Liver (tissue), 9 donors: ENCODE measurements around the gene ZBTB49. TPM values are rescaled to one million over a fixed set of nuclear protein-coding genes. Genes with fewer than 3 reads are reported as not detected.

Experiments used
- DNase-seq: peaks from one replicate; pipeline ENCODE4 v3.0.0-alpha.2; 2017; ENCODE audit warnings: low spot score
- H3K27ac ChIP-seq, 2 donors: one replicate each; pipeline ENCODE4 v1.7.0; 2013; ENCODE audit warnings: inconsistent platforms in 2 of 2, low read length in 2 of 2, control low read depth in 1 of 2, low read depth in 1 of 2, mild to moderate bottlenecking in 1 of 2
- H3K27me3 ChIP-seq, 4 donors: one replicate each; pipeline versions ENCODE4 v1.6.1 to v1.7.0; 2013; ENCODE audit warnings: low read length in 3 of 4, inconsistent platforms in 1 of 4, mild to moderate bottlenecking in 1 of 4, moderate library complexity in 1 of 4; ENCODE audit not compliant: control insufficient read depth in 4 of 4, insufficient read depth in 4 of 4
- H3K36me3 ChIP-seq, 4 donors: one replicate each; pipeline versions ENCODE4 v1.6.1 to v1.7.0; 2013; ENCODE audit warnings: low read length in 3 of 4, mild to moderate bottlenecking in 3 of 4, low read depth in 1 of 4, moderate library complexity in 1 of 4; ENCODE audit not compliant: control insufficient read depth in 4 of 4, insufficient read depth in 3 of 4
- H3K4me1 ChIP-seq, 4 donors: one replicate each; pipeline versions ENCODE4 v1.6.1 to v1.7.0; 2013; ENCODE audit warnings: low read length in 3 of 4, mild to moderate bottlenecking in 3 of 4, moderate library complexity in 1 of 4; ENCODE audit not compliant: control insufficient read depth in 4 of 4, insufficient read depth in 4 of 4
- H3K4me3 ChIP-seq, 3 donors: one replicate each; pipeline versions ENCODE4 v1.6.1 to v1.7.0; 2013; ENCODE audit warnings: low read length in 3 of 3, control low read depth in 1 of 3, low read depth in 1 of 3, mild to moderate bottlenecking in 1 of 3
- H3K9ac ChIP-seq, 2 donors: one replicate each; pipeline ENCODE4 v1.7.0; 2013; ENCODE audit warnings: low read length in 2 of 2, mild to moderate bottlenecking in 2 of 2, moderate library complexity in 2 of 2, control low read depth in 1 of 2, low read depth in 1 of 2
- H3K9me3 ChIP-seq, 4 donors: one replicate each; pipeline versions ENCODE4 v1.6.1 to v1.7.0; 2013; ENCODE audit warnings: low read length in 3 of 4; ENCODE audit not compliant: control insufficient read depth in 4 of 4
- EGR1 ChIP-seq, 2 donors: IDR thresholded peaks; 2 replicates each; pipeline ENCODE4 v1.6.1; 2016 to 2018; ENCODE audit warnings: antibody characterized with exemption in 2 of 2, low read depth in 2 of 2
- FOXA1 ChIP-seq: IDR thresholded peaks from 2 replicates; pipeline ENCODE4 v1.6.1; 2016; ENCODE audit warnings: antibody characterized with exemption
- FOXA2 ChIP-seq: IDR thresholded peaks from 2 replicates; pipeline ENCODE4 v1.6.1; 2016; ENCODE audit warnings: antibody characterized with exemption
- GABPA ChIP-seq, 2 donors: IDR thresholded peaks in 1 of 2; conservative IDR thresholded peaks in 1 of 2; 2 replicates each; pipeline ENCODE4 v1.6.1; 2016; ENCODE audit warnings: antibody characterized with exemption in 2 of 2, mild to moderate bottlenecking in 1 of 2, moderate library complexity in 1 of 2
- HNF4A ChIP-seq, 2 donors: conservative IDR thresholded peaks; 2 replicates each; pipeline ENCODE4 v1.6.1; 2016; ENCODE audit warnings: antibody characterized with exemption in 2 of 2, mild to moderate bottlenecking in 2 of 2
- HNF4G ChIP-seq: IDR thresholded peaks from 2 replicates; pipeline ENCODE4 v1.6.1; 2016; ENCODE audit warnings: antibody characterized with exemption
- JUND ChIP-seq, 2 donors: IDR thresholded peaks; 2 replicates each; pipeline ENCODE4 v1.6.1; 2016; ENCODE audit warnings: antibody characterized with exemption in 2 of 2
- NR2F2 ChIP-seq: IDR thresholded peaks from 2 replicates; pipeline ENCODE4 v1.6.1; 2016; ENCODE audit warnings: antibody characterized with exemption
- RAD21 ChIP-seq, 2 donors: IDR thresholded peaks; 2 replicates each; pipeline ENCODE4 v1.6.1; 2016; ENCODE audit warnings: antibody characterized with exemption in 2 of 2, mild to moderate bottlenecking in 2 of 2
- RXRA ChIP-seq, 2 donors: IDR thresholded peaks; 2 replicates each; pipeline ENCODE4 v1.6.1; 2017 to 2018; ENCODE audit warnings: antibody characterized with exemption in 2 of 2, mild to moderate bottlenecking in 1 of 2
- SP1 ChIP-seq: IDR thresholded peaks from 2 replicates; pipeline ENCODE4 v1.6.1; 2018; ENCODE audit warnings: antibody characterized with exemption, mild to moderate bottlenecking
- TAF1 ChIP-seq: conservative IDR thresholded peaks from 2 replicates; pipeline ENCODE4 v1.6.1; 2016; ENCODE audit warnings: antibody characterized with exemption, mild to moderate bottlenecking
- YY1 ChIP-seq: IDR thresholded peaks from 2 replicates; pipeline ENCODE4 v1.6.1; 2016; ENCODE audit warnings: antibody characterized with exemption, mild to moderate bottlenecking
- WGBS: extraction: QIAGEN DNeasy Blood & Tissue Kit; methylation state at CpG from one replicate; pipeline ENCODE4 v1.1.7; 2013; 5-methylcytosine and 5-hydroxymethylcytosine counted together
- polyA plus RNA-seq, 2 donors: library from polyadenylated mRNA; stranded (reverse) in 1 of 2; unstranded in 1 of 2; fragments of 200-250 nt in 1 of 2; fragments of >200 nt in 1 of 2; fragmentation: Nextera tagmentation in 1 of 2; extraction: Ambion mirVana in 1 of 2; gene quantifications; one replicate each; pipeline versions ENCODE4 v1.2.1 to v1.2.3, GENCODE V29; 2013 to 2015
- total RNA-seq, 2 donors: library from RNA; depleted of rRNA; stranded (reverse); fragments of >200 nt; gene quantifications; one replicate each; pipeline ENCODE4 v1.2.3, GENCODE V29; 2014
- TF ChIP-seq, protein P1 (sequence below): fragments of 150-350 bp; IDR thresholded peaks from 2 replicates; pipeline ENCODE4 v1.5.1; 2017; ENCODE audit warnings: improper control_type of control experiment, low read depth, low read length; ENCODE audit not compliant: missing input control
- TF ChIP-seq, protein P2 (sequence below): IDR thresholded peaks from 2 replicates; pipeline ENCODE4 v1.6.1; 2016; ENCODE audit warnings: antibody characterized with exemption
- TF ChIP-seq, protein P3 (sequence below): IDR thresholded peaks from 2 replicates; pipeline ENCODE4 v1.6.1; 2016; ENCODE audit warnings: antibody characterized with exemption, mild to moderate bottlenecking
- TF ChIP-seq, protein P4 (sequence below): IDR thresholded peaks from 2 replicates; pipeline ENCODE4 v1.6.1; 2016; ENCODE audit warnings: antibody characterized with exemption
- TF ChIP-seq, protein P5 (sequence below): IDR thresholded peaks from 2 replicates; pipeline ENCODE4 v1.6.1; 2016; ENCODE audit warnings: antibody characterized with exemption
- donor health status: healthy.
- donor health status: healthy.
- donor health status: healthy.
- donor health status: healthy.
- donor health status: healthy.

ZBTB49 gene
- total and polyA plus RNA-seq, 4 donors = 1.3 to 3.8 (median 2.0) TPM

DNA sequence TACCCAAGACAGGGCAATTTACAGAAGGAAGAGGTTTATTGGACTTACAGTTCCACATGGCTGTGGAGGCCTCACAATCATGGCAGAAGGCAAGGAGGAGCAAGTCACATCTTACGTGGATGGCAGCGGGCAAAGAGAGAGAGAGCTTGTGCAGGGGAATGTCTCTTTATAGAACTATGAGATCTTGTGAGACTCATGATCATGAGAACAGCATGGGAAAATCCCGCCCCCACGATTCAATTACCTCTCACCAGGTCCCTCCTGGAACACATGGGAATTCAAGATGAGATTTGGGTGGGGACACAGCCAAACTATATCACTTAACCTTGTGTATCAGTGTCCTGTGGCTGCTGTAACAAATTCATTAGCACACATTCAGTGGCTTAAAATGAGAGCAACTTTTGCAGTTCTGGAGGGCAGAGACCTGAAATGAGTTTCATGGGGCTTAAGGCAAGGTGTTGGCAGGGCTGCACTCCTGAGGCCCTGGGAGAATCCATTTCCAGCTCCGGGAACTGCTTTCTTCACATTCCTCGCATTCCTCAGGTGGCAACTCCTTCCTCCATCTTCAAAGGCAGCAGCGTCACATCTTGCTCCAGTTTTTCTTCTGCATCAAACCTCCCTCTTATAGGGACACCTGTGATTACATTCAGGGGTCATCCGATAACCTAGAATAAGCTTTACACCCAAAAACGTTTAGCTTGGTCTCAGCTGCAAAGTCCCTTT is 74.6 kb downstream of the ZBTB49 start:
- no peak for DNase-seq
- Histone ChIP-seq H3K27me3 (no peaks in the 10 kb centered on the region), H3K4me3 (no peak overlapping the region), H3K9me3 (no peaks in the 10 kb centered on the region), H3K27ac (no peak overlapping the region), H3K9ac (no peak overlapping the region), H3K36me3 (no peaks in the 10 kb centered on the region), H3K4me1 (no peaks in the 10 kb centered on the region)
- TF ChIP-seq FOXA2 (no peak), JUND (IDR thresholded peaks at IDR 0.05) (no peak), SP1 (no peak), HNF4G (no peak), TAF1 (no peak), GABPA (IDR thresholded peaks at IDR 0.05 in 1 of 2, conservative IDR thresholded peaks at IDR 0.05 in 1 of 2) (no peak), HNF4A (conservative IDR thresholded peaks at IDR 0.05) (no peak), RXRA (IDR thresholded peaks at IDR 0.05) (no peak), YY1 (no peak), RAD21 (IDR thresholded peaks at IDR 0.05) (no peak), EGR1 (IDR thresholded peaks at IDR 0.05; ENCODE audit: low read depth in 2 of 2) (no peak), FOXA1 (no peak), NR2F2 (no peak)
- TF ChIP-seq, protein P1, sequence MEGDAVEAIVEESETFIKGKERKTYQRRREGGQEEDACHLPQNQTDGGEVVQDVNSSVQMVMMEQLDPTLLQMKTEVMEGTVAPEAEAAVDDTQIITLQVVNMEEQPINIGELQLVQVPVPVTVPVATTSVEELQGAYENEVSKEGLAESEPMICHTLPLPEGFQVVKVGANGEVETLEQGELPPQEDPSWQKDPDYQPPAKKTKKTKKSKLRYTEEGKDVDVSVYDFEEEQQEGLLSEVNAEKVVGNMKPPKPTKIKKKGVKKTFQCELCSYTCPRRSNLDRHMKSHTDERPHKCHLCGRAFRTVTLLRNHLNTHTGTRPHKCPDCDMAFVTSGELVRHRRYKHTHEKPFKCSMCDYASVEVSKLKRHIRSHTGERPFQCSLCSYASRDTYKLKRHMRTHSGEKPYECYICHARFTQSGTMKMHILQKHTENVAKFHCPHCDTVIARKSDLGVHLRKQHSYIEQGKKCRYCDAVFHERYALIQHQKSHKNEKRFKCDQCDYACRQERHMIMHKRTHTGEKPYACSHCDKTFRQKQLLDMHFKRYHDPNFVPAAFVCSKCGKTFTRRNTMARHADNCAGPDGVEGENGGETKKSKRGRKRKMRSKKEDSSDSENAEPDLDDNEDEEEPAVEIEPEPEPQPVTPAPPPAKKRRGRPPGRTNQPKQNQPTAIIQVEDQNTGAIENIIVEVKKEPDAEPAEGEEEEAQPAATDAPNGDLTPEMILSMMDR = no peak
- TF ChIP-seq, protein P2, sequence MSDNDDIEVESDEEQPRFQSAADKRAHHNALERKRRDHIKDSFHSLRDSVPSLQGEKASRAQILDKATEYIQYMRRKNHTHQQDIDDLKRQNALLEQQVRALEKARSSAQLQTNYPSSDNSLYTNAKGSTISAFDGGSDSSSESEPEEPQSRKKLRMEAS = no peak
- TF ChIP-seq, protein P3, sequence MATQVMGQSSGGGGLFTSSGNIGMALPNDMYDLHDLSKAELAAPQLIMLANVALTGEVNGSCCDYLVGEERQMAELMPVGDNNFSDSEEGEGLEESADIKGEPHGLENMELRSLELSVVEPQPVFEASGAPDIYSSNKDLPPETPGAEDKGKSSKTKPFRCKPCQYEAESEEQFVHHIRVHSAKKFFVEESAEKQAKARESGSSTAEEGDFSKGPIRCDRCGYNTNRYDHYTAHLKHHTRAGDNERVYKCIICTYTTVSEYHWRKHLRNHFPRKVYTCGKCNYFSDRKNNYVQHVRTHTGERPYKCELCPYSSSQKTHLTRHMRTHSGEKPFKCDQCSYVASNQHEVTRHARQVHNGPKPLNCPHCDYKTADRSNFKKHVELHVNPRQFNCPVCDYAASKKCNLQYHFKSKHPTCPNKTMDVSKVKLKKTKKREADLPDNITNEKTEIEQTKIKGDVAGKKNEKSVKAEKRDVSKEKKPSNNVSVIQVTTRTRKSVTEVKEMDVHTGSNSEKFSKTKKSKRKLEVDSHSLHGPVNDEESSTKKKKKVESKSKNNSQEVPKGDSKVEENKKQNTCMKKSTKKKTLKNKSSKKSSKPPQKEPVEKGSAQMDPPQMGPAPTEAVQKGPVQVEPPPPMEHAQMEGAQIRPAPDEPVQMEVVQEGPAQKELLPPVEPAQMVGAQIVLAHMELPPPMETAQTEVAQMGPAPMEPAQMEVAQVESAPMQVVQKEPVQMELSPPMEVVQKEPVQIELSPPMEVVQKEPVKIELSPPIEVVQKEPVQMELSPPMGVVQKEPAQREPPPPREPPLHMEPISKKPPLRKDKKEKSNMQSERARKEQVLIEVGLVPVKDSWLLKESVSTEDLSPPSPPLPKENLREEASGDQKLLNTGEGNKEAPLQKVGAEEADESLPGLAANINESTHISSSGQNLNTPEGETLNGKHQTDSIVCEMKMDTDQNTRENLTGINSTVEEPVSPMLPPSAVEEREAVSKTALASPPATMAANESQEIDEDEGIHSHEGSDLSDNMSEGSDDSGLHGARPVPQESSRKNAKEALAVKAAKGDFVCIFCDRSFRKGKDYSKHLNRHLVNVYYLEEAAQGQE = no peak
- TF ChIP-seq, protein P4, sequence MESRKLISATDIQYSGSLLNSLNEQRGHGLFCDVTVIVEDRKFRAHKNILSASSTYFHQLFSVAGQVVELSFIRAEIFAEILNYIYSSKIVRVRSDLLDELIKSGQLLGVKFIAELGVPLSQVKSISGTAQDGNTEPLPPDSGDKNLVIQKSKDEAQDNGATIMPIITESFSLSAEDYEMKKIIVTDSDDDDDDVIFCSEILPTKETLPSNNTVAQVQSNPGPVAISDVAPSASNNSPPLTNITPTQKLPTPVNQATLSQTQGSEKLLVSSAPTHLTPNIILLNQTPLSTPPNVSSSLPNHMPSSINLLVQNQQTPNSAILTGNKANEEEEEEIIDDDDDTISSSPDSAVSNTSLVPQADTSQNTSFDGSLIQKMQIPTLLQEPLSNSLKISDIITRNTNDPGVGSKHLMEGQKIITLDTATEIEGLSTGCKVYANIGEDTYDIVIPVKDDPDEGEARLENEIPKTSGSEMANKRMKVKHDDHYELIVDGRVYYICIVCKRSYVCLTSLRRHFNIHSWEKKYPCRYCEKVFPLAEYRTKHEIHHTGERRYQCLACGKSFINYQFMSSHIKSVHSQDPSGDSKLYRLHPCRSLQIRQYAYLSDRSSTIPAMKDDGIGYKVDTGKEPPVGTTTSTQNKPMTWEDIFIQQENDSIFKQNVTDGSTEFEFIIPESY = no peak
- TF ChIP-seq, protein P5, sequence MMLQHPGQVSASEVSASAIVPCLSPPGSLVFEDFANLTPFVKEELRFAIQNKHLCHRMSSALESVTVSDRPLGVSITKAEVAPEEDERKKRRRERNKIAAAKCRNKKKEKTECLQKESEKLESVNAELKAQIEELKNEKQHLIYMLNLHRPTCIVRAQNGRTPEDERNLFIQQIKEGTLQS = no peak
- WGBS = 75% methylated on average over 9 of the region's 9 CpGs
